ENCODE results near the gene LPGAT1.

LPGAT1 gene

GRCh38 chr1:211814313-211814712 lies 16.2 kb downstream of the LPGAT1 start:
- no peak overlapping the region for H3K4me3 ChIP-seq (ENCODE audit: low read length)
- H3K27me3 ChIP-seq (ENCODE audit: insufficient read depth, low read length) = no peaks in the 10 kb centered on the region
- no peak overlapping the region for H2AFZ ChIP-seq (ENCODE audit: low read depth, low read length)
- H3K36me3 ChIP-seq (ENCODE audit: insufficient read depth, low read length) = peaks cover 12% of the 10 kb centered on the region
- no peaks in the 10 kb centered on the region for H3K4me1 ChIP-seq (ENCODE audit: insufficient read depth, low read length)
- peaks cover 2% of the 10 kb centered on the region for H3K9me3 ChIP-seq (ENCODE audit: low read length)

GRCh38 chr1:211813590-211813989 lies 17.0 kb downstream of the LPGAT1 start:
- Histone ChIP-seq H3K27me3 (ENCODE audit: insufficient read depth, low read length) (no peaks in the 10 kb centered on the region), H3K4me3 (ENCODE audit: low read length) (no peak overlapping the region), H3K4me1 (ENCODE audit: insufficient read depth, low read length) (no peaks in the 10 kb centered on the region), H3K36me3 (ENCODE audit: insufficient read depth, low read length) (peaks cover 10% of the 10 kb centered on the region), H2AFZ (ENCODE audit: low read depth, low read length) (no peak overlapping the region), H3K9me3 (ENCODE audit: low read length) (peaks cover 2% of the 10 kb centered on the region)

- no peak overlapping the region for H2AFZ ChIP-seq (ENCODE audit: low read depth, low read length)
- peaks cover 2% of the 10 kb centered on the region for H3K9me3 ChIP-seq (ENCODE audit: low read length)
- H3K4me1 ChIP-seq (ENCODE audit: insufficient read depth, low read length) = no peaks in the 10 kb centered on the region
- no peaks in the 10 kb centered on the region for H3K27me3 ChIP-seq (ENCODE audit: insufficient read depth, low read length)
- peaks cover 10% of the 10 kb centered on the region for H3K36me3 ChIP-seq (ENCODE audit: insufficient read depth, low read length)
- no peak overlapping the region for H3K4me3 ChIP-seq (ENCODE audit: low read length)
These were observed 18.0 kb downstream of the LPGAT1 start for GRCh38 chr1:211812584-211812983.

DNA sequence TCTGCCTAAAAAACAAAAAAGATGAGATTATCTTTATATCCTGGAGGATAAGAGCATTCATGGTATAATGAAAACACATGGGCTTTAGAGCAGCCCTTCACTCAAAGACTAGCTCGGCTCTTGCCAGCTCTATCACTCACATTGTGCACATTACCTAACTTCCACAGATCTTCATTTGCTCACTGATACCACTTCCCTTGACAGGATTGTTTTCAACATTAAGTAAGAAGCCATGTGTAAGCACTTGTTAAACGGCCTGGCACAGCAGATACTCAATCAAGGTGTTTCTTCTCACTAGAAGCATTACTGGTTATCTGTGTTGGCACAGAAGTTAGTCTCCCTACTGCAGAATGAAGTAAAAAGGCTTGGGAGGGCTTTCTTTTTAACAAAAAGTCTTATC lies 18.7 kb downstream of the LPGAT1 start:
- no peaks in the 10 kb centered on the region for H3K27me3 ChIP-seq (ENCODE audit: insufficient read depth, low read length)
- H3K36me3 ChIP-seq (ENCODE audit: insufficient read depth, low read length) = peaks cover 10% of the 10 kb centered on the region
- H3K4me3 ChIP-seq (ENCODE audit: low read length) = no peak overlapping the region
- H3K4me1 ChIP-seq (ENCODE audit: insufficient read depth, low read length) = no peaks in the 10 kb centered on the region
- H3K9me3 ChIP-seq (ENCODE audit: low read length) = peaks cover 2% of the 10 kb centered on the region
- H2AFZ ChIP-seq (ENCODE audit: low read depth, low read length) = no peak overlapping the region

DNA sequence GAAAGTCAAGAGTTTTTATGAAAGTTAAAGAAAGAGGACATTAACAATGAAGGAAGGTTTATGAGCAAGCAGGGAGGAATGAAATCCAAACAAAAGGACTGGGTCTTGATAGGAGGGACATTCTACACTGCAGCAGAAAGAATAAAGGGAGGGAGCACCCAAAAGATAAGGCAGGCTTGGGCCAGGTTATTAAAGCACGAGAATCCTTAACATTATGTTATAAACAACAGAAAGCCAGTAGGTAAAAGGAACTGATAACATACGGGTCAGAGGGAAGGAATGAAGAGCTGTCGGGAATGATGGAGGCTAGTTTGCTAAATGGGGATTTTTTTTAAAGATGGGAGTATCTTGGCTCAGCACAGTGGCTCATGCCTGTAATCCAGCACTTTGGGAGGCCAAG lies 19.4 kb downstream of the LPGAT1 start:
- peaks cover 10% of the 10 kb centered on the region for H3K36me3 ChIP-seq (ENCODE audit: insufficient read depth, low read length)
- H2AFZ ChIP-seq (ENCODE audit: low read depth, low read length) = no peak overlapping the region

GRCh38 chr1:211808475-211808874 lies 22.1 kb downstream of the LPGAT1 start:
- H3K9me3 ChIP-seq (ENCODE audit: low read length) = peaks cover 2% of the 10 kb centered on the region
- no peaks in the 10 kb centered on the region for H3K4me1 ChIP-seq (ENCODE audit: insufficient read depth, low read length)
- H3K36me3 ChIP-seq (ENCODE audit: insufficient read depth, low read length) = peaks cover 10% of the 10 kb centered on the region
- H2AFZ ChIP-seq (ENCODE audit: low read depth, low read length) = no peak overlapping the region
- H3K27me3 ChIP-seq (ENCODE audit: insufficient read depth, low read length) = no peaks in the 10 kb centered on the region
- no peak overlapping the region for H3K4me3 ChIP-seq (ENCODE audit: low read length)

More for the DNA sequence above, 19.4 kb downstream of the LPGAT1 start:
- Histone ChIP-seq H3K27me3 (ENCODE audit: insufficient read depth, low read length) (no peaks in the 10 kb centered on the region), H3K4me1 (ENCODE audit: insufficient read depth, low read length) (no peaks in the 10 kb centered on the region), H3K9me3 (ENCODE audit: low read length) (peaks cover 2% of the 10 kb centered on the region), H3K4me3 (ENCODE audit: low read length) (no peak overlapping the region)

GRCh38 chr1:211804915-211805314 lies 25.6 kb downstream of the LPGAT1 start:
- no peaks in the 10 kb centered on the region for H3K27me3 ChIP-seq (ENCODE audit: insufficient read depth, low read length)
- H3K4me1 ChIP-seq (ENCODE audit: insufficient read depth, low read length) = no peaks in the 10 kb centered on the region
- H3K4me3 ChIP-seq (ENCODE audit: low read length) = no peak overlapping the region
- peaks cover 4% of the 10 kb centered on the region for H3K9me3 ChIP-seq (ENCODE audit: low read length)
- peaks cover 6% of the 10 kb centered on the region for H3K36me3 ChIP-seq (ENCODE audit: insufficient read depth, low read length)
- no peak overlapping the region for H2AFZ ChIP-seq (ENCODE audit: low read depth, low read length)

DNA sequence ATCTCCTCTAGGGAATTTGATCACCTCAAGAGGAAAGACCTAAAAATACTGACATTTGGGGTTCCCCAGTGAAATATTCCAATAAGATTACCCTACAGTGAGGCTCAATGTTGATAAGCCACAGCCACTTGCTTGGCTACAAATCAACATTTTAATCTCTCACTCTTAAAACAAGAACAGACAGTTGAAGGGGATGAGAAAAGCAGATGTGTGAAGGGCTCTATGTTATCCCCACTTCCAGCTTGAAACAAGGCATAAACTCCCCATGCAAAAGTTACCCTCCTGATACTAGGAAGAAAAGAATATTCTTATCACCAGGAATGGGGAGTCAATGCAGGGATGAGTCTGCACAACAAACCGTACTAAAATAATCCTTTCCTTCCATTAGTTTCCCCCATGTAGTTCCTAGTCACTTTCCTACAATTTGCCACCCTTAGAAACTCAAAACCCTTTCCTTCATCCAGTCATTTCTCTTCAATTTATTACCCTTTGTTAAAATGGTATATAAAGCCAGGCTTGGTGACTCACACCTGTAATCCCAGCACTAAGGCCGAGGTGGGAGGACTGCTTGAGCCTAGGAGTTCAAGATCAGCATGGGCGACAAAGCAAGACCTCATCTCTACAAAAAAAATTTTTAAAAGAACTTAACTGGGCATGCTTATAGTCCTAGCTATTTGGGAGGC lies 29.5 kb downstream of the LPGAT1 start:
- Histone ChIP-seq H3K9me3 (ENCODE audit: low read length) (peaks cover 4% of the 10 kb centered on the region), H3K4me3 (ENCODE audit: low read length) (no peak overlapping the region), H3K36me3 (ENCODE audit: insufficient read depth, low read length) (peaks cover 9% of the 10 kb centered on the region), H3K27me3 (ENCODE audit: insufficient read depth, low read length) (no peaks in the 10 kb centered on the region), H2AFZ (ENCODE audit: low read depth, low read length) (no peak overlapping the region), H3K4me1 (ENCODE audit: insufficient read depth, low read length) (no peaks in the 10 kb centered on the region)

DNA sequence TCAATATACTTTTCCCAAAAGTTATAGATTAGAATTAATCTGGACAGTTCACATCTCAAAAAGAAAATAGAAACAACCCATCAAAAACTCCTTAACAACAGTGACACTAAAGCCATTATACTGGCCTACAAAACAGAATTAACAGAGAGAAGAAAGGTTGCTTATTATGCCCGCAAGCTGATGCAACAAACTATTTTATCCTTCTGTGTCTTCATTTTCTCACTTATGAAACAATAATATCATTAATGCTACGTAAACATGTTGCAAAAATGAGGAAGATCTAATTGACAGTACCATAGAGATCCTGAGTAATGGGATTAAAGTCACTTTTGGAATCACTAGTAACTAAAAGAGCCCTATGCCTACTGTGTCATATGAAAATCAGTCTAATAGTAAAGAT lies 32.6 kb downstream of the LPGAT1 start:
- Histone ChIP-seq H3K9me3 (ENCODE audit: low read length) (peaks cover under 1% of the 10 kb centered on the region), H3K4me3 (ENCODE audit: low read length) (no peak overlapping the region), H3K36me3 (ENCODE audit: insufficient read depth, low read length) (peaks cover 7% of the 10 kb centered on the region), H2AFZ (ENCODE audit: low read depth, low read length) (no peak overlapping the region), H3K4me1 (ENCODE audit: insufficient read depth, low read length) (no peaks in the 10 kb centered on the region), H3K27me3 (ENCODE audit: insufficient read depth, low read length) (no peaks in the 10 kb centered on the region)

DNA sequence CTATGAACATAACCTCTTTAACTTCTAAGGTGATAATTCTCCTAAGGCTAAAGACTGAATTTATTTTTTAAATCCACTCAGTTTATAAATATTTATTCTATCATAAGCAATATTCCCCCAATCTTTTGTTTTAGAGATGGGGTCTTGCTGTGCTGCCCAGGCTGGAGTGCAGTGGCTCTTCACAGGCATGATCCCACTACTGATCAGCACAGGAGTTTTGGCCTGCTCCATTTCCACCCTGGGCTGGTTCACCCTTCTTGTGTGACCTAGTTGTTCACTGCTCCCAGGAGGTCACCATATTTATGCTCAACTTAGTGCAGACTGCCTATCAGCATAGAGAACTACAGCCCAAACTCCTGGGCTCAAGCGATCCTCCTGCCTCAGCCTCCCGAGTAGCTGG lies 38.6 kb downstream of the LPGAT1 start:
- no peaks in the 10 kb centered on the region for H3K9me3 ChIP-seq (ENCODE audit: low read length)
- H3K27me3 ChIP-seq (ENCODE audit: insufficient read depth, low read length) = no peaks in the 10 kb centered on the region
- no peak overlapping the region for H3K4me3 ChIP-seq (ENCODE audit: low read length)
- no peak overlapping the region for H2AFZ ChIP-seq (ENCODE audit: low read depth, low read length)
- peaks cover 29% of the 10 kb centered on the region for H3K36me3 ChIP-seq (ENCODE audit: insufficient read depth, low read length)
- H3K4me1 ChIP-seq (ENCODE audit: insufficient read depth, low read length) = no peaks in the 10 kb centered on the region

DNA sequence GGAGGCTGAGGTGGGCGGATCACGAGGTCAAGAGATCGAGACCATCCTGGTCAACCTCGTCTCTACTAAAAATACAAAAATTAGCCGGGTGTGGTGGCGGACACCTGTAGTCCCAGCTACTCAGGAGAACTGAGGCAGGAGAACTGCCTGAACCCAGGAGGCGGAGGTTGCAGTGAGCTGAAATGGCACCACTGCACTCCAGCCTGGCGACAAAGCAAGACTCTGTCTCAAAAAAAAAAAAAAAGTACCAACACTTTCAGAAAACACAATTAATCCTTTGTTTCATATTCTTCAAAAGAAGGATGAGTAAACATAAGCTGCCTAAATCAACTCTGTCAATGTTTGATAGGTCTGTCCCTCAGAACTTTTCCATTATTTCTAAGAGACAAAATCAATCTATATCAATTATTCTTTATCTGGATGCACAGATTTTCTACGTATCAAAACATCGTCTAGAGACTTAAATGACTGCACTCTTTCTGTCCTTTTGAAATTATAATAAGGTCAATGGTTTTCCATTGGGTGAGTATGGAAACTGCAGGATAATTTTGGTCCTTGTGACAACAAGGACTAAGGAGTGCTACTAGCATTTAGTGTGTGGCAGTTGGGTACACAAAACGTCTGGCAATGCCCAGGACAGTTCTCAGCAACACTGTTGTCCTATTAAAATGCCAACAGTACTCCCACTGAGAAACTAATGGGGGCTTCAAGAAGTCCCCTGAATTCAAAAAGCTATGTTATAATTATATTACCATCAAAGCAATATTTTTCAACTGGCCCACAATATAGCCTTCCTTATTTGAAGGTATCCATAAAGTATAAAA lies 40.7 kb downstream of the LPGAT1 start:
- no peaks in the 10 kb centered on the region for H3K9me3 ChIP-seq (ENCODE audit: low read length)
- no peaks in the 10 kb centered on the region for H3K4me1 ChIP-seq (ENCODE audit: insufficient read depth, low read length)
- H3K4me3 ChIP-seq (ENCODE audit: low read length) = no peak overlapping the region
- no peak overlapping the region for H2AFZ ChIP-seq (ENCODE audit: low read depth, low read length)
- peaks cover 31% of the 10 kb centered on the region for H3K36me3 ChIP-seq (ENCODE audit: insufficient read depth, low read length)
- H3K27me3 ChIP-seq (ENCODE audit: insufficient read depth, low read length) = no peaks in the 10 kb centered on the region

- H3K4me1 ChIP-seq (ENCODE audit: insufficient read depth, low read length) = no peaks in the 10 kb centered on the region
- H3K27me3 ChIP-seq (ENCODE audit: insufficient read depth, low read length) = no peaks in the 10 kb centered on the region
- H2AFZ ChIP-seq (ENCODE audit: low read depth, low read length) = no peak overlapping the region
- H3K4me3 ChIP-seq (ENCODE audit: low read length) = no peak overlapping the region
- H3K9me3 ChIP-seq (ENCODE audit: low read length) = no peaks in the 10 kb centered on the region
- H3K36me3 ChIP-seq (ENCODE audit: insufficient read depth, low read length) = peaks cover 31% of the 10 kb centered on the region
These were observed 41.9 kb downstream of the LPGAT1 start for GRCh38 chr1:211788626-211789025.

DNA sequence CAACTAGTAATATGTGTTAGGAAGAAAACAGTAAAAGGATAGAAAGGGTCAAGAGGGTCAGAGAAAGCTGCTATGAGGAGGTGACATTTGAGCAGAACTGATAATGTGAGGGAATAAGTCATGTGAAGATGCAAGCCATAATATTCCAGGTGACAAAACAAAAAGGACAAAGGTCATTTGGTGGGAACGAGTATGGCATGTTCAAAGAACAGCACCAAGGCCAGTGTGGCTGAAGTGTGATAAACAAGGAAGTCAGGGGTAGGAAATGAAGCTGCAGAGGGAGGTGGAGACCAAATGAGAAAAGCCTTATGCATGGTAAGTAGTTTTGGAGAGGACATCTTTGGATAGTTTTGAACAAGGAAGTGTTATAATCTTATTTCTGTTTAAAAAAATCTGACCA lies 46.7 kb downstream of the LPGAT1 start:
- Histone ChIP-seq H3K4me3 (ENCODE audit: low read length) (no peak overlapping the region), H3K4me1 (ENCODE audit: insufficient read depth, low read length) (no peaks in the 10 kb centered on the region), H3K36me3 (ENCODE audit: insufficient read depth, low read length) (peaks cover 17% of the 10 kb centered on the region), H2AFZ (ENCODE audit: low read depth, low read length) (no peak overlapping the region), H3K9me3 (ENCODE audit: low read length) (peaks cover 2% of the 10 kb centered on the region), H3K27me3 (ENCODE audit: insufficient read depth, low read length) (no peaks in the 10 kb centered on the region)
